Thymus (tissue), 11 donors: Measurements from ENCODE around the gene WIPF1. TPM values are rescaled to one million over a fixed set of nuclear protein-coding genes. Genes with fewer than 3 reads are reported as not detected.

Experiments
- DNase-seq, 9 donors: peaks; one replicate each; pipeline ENCODE4 v3.0.0-alpha.2; 2013; ENCODE audit warnings: low spot score in 9 of 9, low read depth in 6 of 9, missing footprints in 1 of 9
- H3K27ac ChIP-seq, 2 donors: one replicate each; pipeline ENCODE4 v1.5.1; 2013; ENCODE audit warnings: control low read depth in 1 of 2, low read depth in 1 of 2, low read length in 1 of 2, mild to moderate bottlenecking in 1 of 2, moderate library complexity in 1 of 2
- H3K27me3 ChIP-seq, 2 donors: one replicate each; pipeline ENCODE4 v1.5.1; 2013; ENCODE audit warnings: low read length in 1 of 2; ENCODE audit not compliant: control insufficient read depth in 2 of 2, insufficient read depth in 1 of 2
- H3K36me3 ChIP-seq, 2 donors: one replicate each; pipeline ENCODE4 v1.5.1; 2013; ENCODE audit warnings: low read length in 1 of 2, mild to moderate bottlenecking in 1 of 2, moderate library complexity in 1 of 2; ENCODE audit not compliant: control insufficient read depth in 2 of 2, insufficient read depth in 2 of 2
- H3K4me1 ChIP-seq, 2 donors: one replicate each; pipeline ENCODE4 v1.5.1; 2013; ENCODE audit warnings: low read length in 2 of 2; ENCODE audit not compliant: control insufficient read depth in 2 of 2, insufficient read depth in 2 of 2
- H3K4me3 ChIP-seq, 2 donors: one replicate each; pipeline ENCODE4 v1.5.1; 2013; ENCODE audit warnings: low read length in 2 of 2, control low read depth in 1 of 2, mild to moderate bottlenecking in 1 of 2
- H3K9me3 ChIP-seq, 2 donors: one replicate each; pipeline ENCODE4 v1.5.1; 2013; ENCODE audit warnings: low read length in 1 of 2, mild to moderate bottlenecking in 1 of 2; ENCODE audit not compliant: control insufficient read depth in 2 of 2, insufficient read depth in 1 of 2
- WGBS: extraction: QIAGEN DNeasy Blood & Tissue Kit; methylation state at CpG from one replicate; pipeline ENCODE4 v1.1.7; 2013; 5-methylcytosine and 5-hydroxymethylcytosine counted together
- polyA plus RNA-seq: library from polyadenylated mRNA; stranded (reverse); fragments of 200-250 nt; gene quantifications from one replicate; pipeline ENCODE4 v1.2.3, GENCODE V29; 2013
- total RNA-seq: library from RNA; stranded (reverse); fragments of 120-200 nt; gene quantifications from one replicate; pipeline ENCODE4 v1.2.4, GENCODE V29; 2013
- donor health status: healthy.

WIPF1 gene
- total and polyA plus RNA-seq, 2 donors, result 21.9 to 65.0 TPM

- H3K4me1 ChIP-seq, result peaks cover 15 to 31% of the 10 kb centered on the region in 2 donors
- no peak overlapping the region for H3K27ac ChIP-seq
- WGBS, result 91% methylated on average over 12 of the region's 12 CpGs
Observed at GRCh38 chr2:174586418-174587295, 10.9 kb downstream of the WIPF1 start.

GRCh38 chr2:174585657-174586252, 11.8 kb downstream of the WIPF1 start:
- Histone ChIP-seq H3K4me3 (no peak overlapping the region), H3K9me3 (no peaks in the 10 kb centered on the region), H3K27ac (no peak overlapping the region), H3K27me3 (no peaks in the 10 kb centered on the region), H3K36me3 (peaks cover 31 to 57% of the 10 kb centered on the region in 2 donors), H3K4me1 (peaks cover 11 to 25% of the 10 kb centered on the region in 2 donors)
- WGBS, result 96% methylated on average over 9 of the region's 9 CpGs
- DNase-seq, result no peak

More at GRCh38 chr2:174586418-174587295, 10.9 kb downstream of the WIPF1 start:
- no peaks in the 10 kb centered on the region for H3K9me3 ChIP-seq
- H3K4me3 ChIP-seq, result no peak overlapping the region
- no peak for DNase-seq
- H3K36me3 ChIP-seq, result peaks cover 29 to 53% of the 10 kb centered on the region in 2 donors
- no peaks in the 10 kb centered on the region for H3K27me3 ChIP-seq

- Histone ChIP-seq H3K27me3 (no peaks in the 10 kb centered on the region), H3K27ac (no peak overlapping the region), H3K36me3 (peaks cover 35 to 62% of the 10 kb centered on the region in 2 donors), H3K4me1 (peaks cover 6 to 19% of the 10 kb centered on the region in 2 donors), H3K9me3 (no peaks in the 10 kb centered on the region), H3K4me3 (no peak overlapping the region)
- 93% methylated on average over 10 of the region's 10 CpGs for WGBS
- no peak for DNase-seq
Observed at GRCh38 chr2:174585146-174585545, 12.5 kb downstream of the WIPF1 start.

GRCh38 chr2:174581491-174581890, 16.1 kb downstream of the WIPF1 start:
- WGBS, result 87% methylated on average over 6 of the region's 6 CpGs
- Histone ChIP-seq H3K4me1 (no peaks in the 10 kb centered on the region), H3K27ac (no peak overlapping the region), H3K27me3 (no peaks in the 10 kb centered on the region), H3K9me3 (no peaks in the 10 kb centered on the region), H3K4me3 (no peak overlapping the region), H3K36me3 (peaks cover 35 to 79% of the 10 kb centered on the region in 2 donors)
- DNase-seq, result no peak

- no peak overlapping the region for H3K4me3 ChIP-seq
- WGBS, result 98% methylated on average over 2 of the region's 2 CpGs
- H3K9me3 ChIP-seq, result no peaks in the 10 kb centered on the region
- DNase-seq, result no peak
- no peaks in the 10 kb centered on the region for H3K4me1 ChIP-seq
- H3K27ac ChIP-seq, result no peak overlapping the region
- peaks cover 33 to 81% of the 10 kb centered on the region in 2 donors for H3K36me3 ChIP-seq
- no peaks in the 10 kb centered on the region for H3K27me3 ChIP-seq
Observed at GRCh38 chr2:174580951-174581350, 16.7 kb downstream of the WIPF1 start.

GRCh38 chr2:174577967-174578589, 19.5 kb downstream of the WIPF1 start:
- no peak overlapping the region for H3K27ac ChIP-seq
- H3K4me1 ChIP-seq, result no peaks in the 10 kb centered on the region
- H3K36me3 ChIP-seq, result peaks cover 40 to 80% of the 10 kb centered on the region in 2 donors
- peak in 4 of 9 donors; percentile 41 to 78 (median 54) for DNase-seq
- no peak overlapping the region for H3K4me3 ChIP-seq
- H3K9me3 ChIP-seq, result no peaks in the 10 kb centered on the region
- no peaks in the 10 kb centered on the region for H3K27me3 ChIP-seq

- H3K36me3 ChIP-seq, result peaks cover 55 to 82% of the 10 kb centered on the region in 2 donors
- no peak overlapping the region for H3K4me3 ChIP-seq
- H3K27me3 ChIP-seq, result no peaks in the 10 kb centered on the region
- 99% methylated on average over 16 of the region's 16 CpGs for WGBS
- no peak overlapping the region for H3K27ac ChIP-seq
- H3K9me3 ChIP-seq, result no peaks in the 10 kb centered on the region
- no peaks in the 10 kb centered on the region for H3K4me1 ChIP-seq
- DNase-seq, result no peak
Observed at GRCh38 chr2:174575124-174575776, 22.4 kb downstream of the WIPF1 start.

GRCh38 chr2:174574657-174575056, 22.9 kb downstream of the WIPF1 start:
- H3K4me3 ChIP-seq, result no peak overlapping the region
- H3K4me1 ChIP-seq, result no peaks in the 10 kb centered on the region
- H3K27me3 ChIP-seq, result no peaks in the 10 kb centered on the region
- WGBS, result 95% methylated on average over 2 of the region's 2 CpGs
- H3K27ac ChIP-seq, result no peak overlapping the region
- peaks cover 54 to 81% of the 10 kb centered on the region in 2 donors for H3K36me3 ChIP-seq
- no peak for DNase-seq
- no peaks in the 10 kb centered on the region for H3K9me3 ChIP-seq
